OCI-LY3 (cell line): ENCODE measurements around the gene INSL3.
A peak's percentile ranks its signal among the peaks of the same experiment; 100 is the strongest.

Experiments
- CTCF ChIP-seq: fragments of 200-600, 300-600 bp; sonication (generic); IDR thresholded peaks from 2 replicates; pipeline ENCODE4 v1.5.1; 2014; ENCODE audit warnings: antibody characterized with exemption, low read length, low read depth
- EZH2phosphoT487 ChIP-seq: fragments of 200-600 bp; shearing (Covaris generic); IDR thresholded peaks from 2 replicates; pipeline ENCODE4 v1.6.1; 2018; ENCODE audit warnings: antibody characterized with exemption, mixed run types, low read depth

GRCh38 chr19:17766543-17767131 lies 54.7 kb downstream of the INSL3 start:
- TF ChIP-seq CTCF (peak; percentile 98), EZH2phosphoT487 (no peak)
